CD4-positive, CD25-positive, alpha-beta regulatory T cell (primary cell): Measurements from ENCODE around the gene CCNY. TPM values are rescaled to one million over a fixed set of nuclear protein-coding genes. Genes with fewer than 3 reads are reported as not detected.

Experiments used
- ATAC-seq, 2 donors: fragments of 150-1000 bp; cut with Tn5 transposase; one replicate each; pipeline ENCODE4 v1.10.0; 2021; ENCODE audit warnings: low read depth in 2 of 2, moderate number of reproducible peaks in 2 of 2, moderate library complexity in 1 of 2
- DNase-seq, 3 donors: peaks; one replicate each; pipeline versions ENCODE4 v3.0.0 to v3.0.0-alpha.2; 2012 to 2022; ENCODE audit warnings: mixed read lengths in 1 of 3
- H3K27ac ChIP-seq: one replicate; pipeline ENCODE4 v1.7.0; 2013; ENCODE audit warnings: mild to moderate bottlenecking, low read length; ENCODE audit not compliant: insufficient read depth, poor library complexity, severe bottlenecking
- H3K27me3 ChIP-seq: one replicate; pipeline ENCODE4 v1.7.0; 2013; ENCODE audit warnings: low read length; ENCODE audit not compliant: control insufficient read depth, insufficient read depth
- H3K36me3 ChIP-seq: one replicate; pipeline ENCODE4 v1.7.0; 2013; ENCODE audit warnings: mild to moderate bottlenecking, low read length, moderate library complexity; ENCODE audit not compliant: control insufficient read depth, insufficient read depth
- H3K4me1 ChIP-seq: 2 replicates; pipeline ENCODE4 v1.7.0; 2013; ENCODE audit warnings: mild to moderate bottlenecking, low read length; ENCODE audit not compliant: insufficient read depth, control insufficient read depth, poor library complexity, severe bottlenecking
- H3K4me3 ChIP-seq: one replicate; pipeline ENCODE4 v1.7.0; 2013; ENCODE audit warnings: low read depth, mild to moderate bottlenecking, low read length, moderate library complexity
- H3K9me3 ChIP-seq, 2 experiments: 1 replicate in 1 of 2; 2 replicates in 1 of 2; pipeline ENCODE4 v1.7.0; 2013; ENCODE audit warnings: low read length in 2 of 2, mild to moderate bottlenecking in 1 of 2, moderate library complexity in 1 of 2; ENCODE audit not compliant: control insufficient read depth in 2 of 2
- H3K27ac Mint-ChIP-seq, 3 donors: one replicate each; pipeline ENCODE4 v1.8.0; 2020 to 2022; ENCODE audit warnings: mild to moderate bottlenecking in 3 of 3, mixed read lengths in 3 of 3, moderate library complexity in 2 of 3
- H3K27me3 Mint-ChIP-seq: one replicate; pipeline ENCODE4 v1.8.0; 2022; ENCODE audit warnings: mild to moderate bottlenecking, mixed read lengths
- H3K36me3 Mint-ChIP-seq: one replicate; pipeline ENCODE4 v1.8.0; 2020; ENCODE audit warnings: mixed read lengths
- H3K4me1 Mint-ChIP-seq, 4 donors: one replicate each; pipeline ENCODE4 v1.8.0; 2020 to 2022; ENCODE audit warnings: mixed read lengths in 4 of 4, mild to moderate bottlenecking in 1 of 4
- H3K4me3 Mint-ChIP-seq, 4 donors: one replicate each; pipeline ENCODE4 v1.8.0; 2020 to 2022; ENCODE audit warnings: mild to moderate bottlenecking in 4 of 4, mixed read lengths in 4 of 4, moderate library complexity in 3 of 4
- H3K9me3 Mint-ChIP-seq, 7 donors: one replicate each; pipeline ENCODE4 v1.8.0; 2020 to 2022; ENCODE audit warnings: mixed read lengths in 7 of 7, mild to moderate bottlenecking in 3 of 7, moderate library complexity in 2 of 7
- polyA plus RNA-seq, 4 donors: library from polyadenylated mRNA; unstranded; fragments of 300-500 nt; fragmentation: Illumina TruSeq; gene quantifications; one replicate each; pipeline ENCODE4 v1.2.3, GENCODE V29; 2021
- total RNA-seq: library from RNA; stranded (reverse); gene quantifications from one replicate; pipeline ENCODE4 v1.2.3, GENCODE V29; 2022

The CCNY gene
- total and polyA plus RNA-seq, 5 donors from 2014 or later = 6.4 to 58.3 (median 13.1) TPM

- ATAC-seq (no peak), DNase-seq (no peak)
- Mint-ChIP-seq H3K4me1 (peaks cover 20 to 78% (median 43%) of the 10 kb centered on the region in 4 donors), H3K9me3 (peaks cover 0 to 31% (median 4%) of the 10 kb centered on the region in 7 donors), H3K4me3 (no peak overlapping the region), H3K36me3 (peaks cover 31% of the 10 kb centered on the region), H3K27me3 (no peaks in the 10 kb centered on the region), H3K27ac (no peak overlapping the region)
- no peak overlapping the region for H3K27ac ChIP-seq
- H3K9me3 ChIP-seq = peaks cover 12 to 28% of the 10 kb centered on the region in 2 experiments
- H3K4me3 ChIP-seq = no peak overlapping the region
- H3K4me1 ChIP-seq = no peaks in the 10 kb centered on the region
- no peaks in the 10 kb centered on the region for H3K36me3 ChIP-seq
- H3K27me3 ChIP-seq = no peaks in the 10 kb centered on the region
Observed at GRCh38 chr10:35390161-35390840, 54.0 kb downstream of the CCNY start.

- H3K27me3 Mint-ChIP-seq = no peaks in the 10 kb centered on the region
- Histone ChIP-seq H3K4me1 (no peaks in the 10 kb centered on the region), H3K4me3 (no peak overlapping the region), H3K27ac (no peak overlapping the region), H3K9me3 (peaks cover 12 to 28% of the 10 kb centered on the region in 2 experiments), H3K27me3 (no peaks in the 10 kb centered on the region), H3K36me3 (no peaks in the 10 kb centered on the region)
- H3K36me3 Mint-ChIP-seq = peaks cover 33% of the 10 kb centered on the region
- no peak for DNase-seq
- H3K9me3 Mint-ChIP-seq = peaks cover 0 to 31% (median 4%) of the 10 kb centered on the region in 7 donors
- no peak overlapping the region for H3K27ac Mint-ChIP-seq
- H3K4me1 Mint-ChIP-seq = peaks cover 15 to 80% (median 43%) of the 10 kb centered on the region in 4 donors
- ATAC-seq = no peak
- H3K4me3 Mint-ChIP-seq = no peak overlapping the region
Observed at GRCh38 chr10:35390843-35391152, 54.5 kb downstream of the CCNY start.

DNA sequence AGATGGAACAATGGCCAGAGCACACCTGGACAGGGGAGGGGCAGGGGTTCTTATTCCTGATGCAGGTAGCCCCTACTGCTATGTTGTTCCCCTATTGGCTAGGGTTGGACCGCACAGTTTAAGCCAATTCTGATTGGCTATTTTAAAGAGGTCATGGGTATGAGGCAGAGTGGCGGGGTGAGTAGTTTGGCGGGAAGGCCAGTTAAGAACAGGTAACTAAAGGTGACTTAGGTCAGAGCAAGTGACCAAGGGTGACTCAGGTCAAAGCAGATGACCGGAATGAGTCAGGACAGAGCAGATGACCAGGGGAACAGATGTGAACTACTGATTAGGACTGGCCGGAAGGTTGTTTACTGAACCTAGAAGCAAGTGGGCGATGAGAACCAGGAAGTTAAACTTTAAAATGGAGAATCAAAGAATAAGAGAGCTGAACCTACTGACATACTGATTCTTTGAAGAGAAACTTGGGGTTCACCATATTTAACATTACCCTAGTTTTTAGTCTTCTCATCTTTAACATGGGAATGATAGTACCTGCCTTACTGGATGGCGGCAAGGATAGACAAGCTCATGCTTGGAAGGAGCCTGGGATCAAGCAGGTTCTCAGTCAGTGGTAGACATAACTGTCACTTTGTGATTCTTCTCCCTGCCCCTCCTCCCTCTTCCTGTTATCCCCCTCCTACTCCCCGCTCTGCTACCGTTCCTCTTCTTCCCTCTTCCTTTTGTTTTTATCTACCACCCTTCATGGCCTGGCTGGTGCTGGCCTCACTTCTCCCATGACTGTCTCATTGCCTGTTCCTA is 55.0 kb downstream of the CCNY start:
- no peak overlapping the region for H3K27ac ChIP-seq
- Mint-ChIP-seq H3K9me3 (peaks cover 0 to 31% (median 4%) of the 10 kb centered on the region in 7 donors), H3K27ac (peak overlapping the region in 2 of 3 donors; percentile 18 to 36), H3K36me3 (peaks cover 33% of the 10 kb centered on the region), H3K27me3 (no peaks in the 10 kb centered on the region), H3K4me1 (peaks cover 14 to 80% (median 43%) of the 10 kb centered on the region in 4 donors), H3K4me3 (peak overlapping the region in 2 of 4 donors; percentile 19 to 73)
- ATAC-seq = no peak
- H3K36me3 ChIP-seq = no peaks in the 10 kb centered on the region
- H3K4me3 ChIP-seq = no peak overlapping the region
- peaks cover 12 to 28% of the 10 kb centered on the region in 2 experiments for H3K9me3 ChIP-seq
- no peaks in the 10 kb centered on the region for H3K27me3 ChIP-seq
- DNase-seq = no peak
- no peaks in the 10 kb centered on the region for H3K4me1 ChIP-seq

DNA sequence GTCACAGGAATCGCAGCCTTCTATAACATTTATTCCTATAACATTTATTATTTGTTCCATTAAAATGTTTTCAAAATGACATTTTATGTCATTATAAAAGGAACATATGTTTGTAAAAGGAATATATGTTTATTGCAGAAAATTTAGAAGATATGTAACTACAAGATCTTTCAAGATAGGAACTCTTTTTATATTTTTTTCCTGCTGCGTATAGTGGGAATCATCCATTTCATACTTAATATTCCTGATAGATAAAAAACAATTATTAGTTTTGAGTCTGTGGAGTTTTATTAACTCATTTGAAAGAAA is 55.6 kb downstream of the CCNY start:
- Mint-ChIP-seq H3K27me3 (no peaks in the 10 kb centered on the region), H3K4me3 (peak overlapping the region in 1 of 4 donors; percentile 73), H3K4me1 (peaks cover 14 to 80% (median 43%) of the 10 kb centered on the region in 4 donors), H3K9me3 (peaks cover 0 to 31% (median 4%) of the 10 kb centered on the region in 7 donors), H3K27ac (peak overlapping the region in 1 of 3 donors; percentile 18), H3K36me3 (peaks cover 33% of the 10 kb centered on the region)
- Histone ChIP-seq H3K4me1 (no peaks in the 10 kb centered on the region), H3K27ac (no peak overlapping the region), H3K9me3 (peaks cover 12 to 28% of the 10 kb centered on the region in 2 experiments), H3K36me3 (no peaks in the 10 kb centered on the region), H3K4me3 (no peak overlapping the region), H3K27me3 (no peaks in the 10 kb centered on the region)
- ATAC-seq (no peak), DNase-seq (no peak)

DNA sequence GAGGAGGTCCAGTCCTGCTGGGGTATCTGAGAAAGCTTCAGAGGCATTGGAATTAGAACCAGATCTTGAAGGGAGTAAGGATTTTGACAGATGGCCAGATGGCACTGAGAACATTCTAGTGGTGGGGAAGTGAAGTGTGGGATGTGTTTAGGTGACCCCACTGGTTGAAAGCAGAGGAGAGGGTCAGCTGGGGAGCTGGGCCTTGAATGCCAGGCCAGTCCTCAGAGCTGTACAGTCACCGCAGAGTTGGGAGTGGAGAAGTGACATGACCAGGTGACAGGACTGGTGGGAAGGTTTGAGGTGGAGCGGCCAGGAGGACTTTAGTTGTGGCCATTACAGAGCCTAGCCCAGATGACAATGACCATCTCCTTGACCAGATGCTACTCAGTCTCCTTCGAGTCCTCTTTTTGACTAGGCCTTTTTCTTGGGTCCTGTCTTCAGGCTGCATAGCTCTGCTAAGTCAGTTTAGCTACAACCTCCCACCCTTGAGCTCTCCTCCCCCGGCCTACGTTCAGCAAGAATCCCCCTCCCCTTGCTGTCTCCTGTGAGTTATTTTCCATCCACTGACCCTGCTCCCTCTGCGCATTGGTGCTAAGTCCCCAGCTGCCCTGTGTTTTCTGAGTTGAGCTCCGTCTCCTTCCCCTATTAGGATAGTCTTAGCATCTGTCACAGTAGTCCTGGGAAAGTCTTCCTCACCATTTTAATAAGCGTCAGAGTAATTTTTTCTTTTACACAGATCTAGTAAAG is 56.3 kb downstream of the CCNY start:
- ATAC-seq (no peak), DNase-seq (no peak)
- Mint-ChIP-seq H3K36me3 (peaks cover 33% of the 10 kb centered on the region), H3K9me3 (peaks cover 0 to 31% (median 4%) of the 10 kb centered on the region in 7 donors), H3K4me3 (no peak overlapping the region), H3K27ac (peak overlapping the region in 2 of 3 donors; percentile 17 to 31), H3K4me1 (peaks cover 9 to 80% (median 40%) of the 10 kb centered on the region in 4 donors), H3K27me3 (no peaks in the 10 kb centered on the region)
- Histone ChIP-seq H3K9me3 (peaks cover 12 to 28% of the 10 kb centered on the region in 2 experiments), H3K4me1 (no peaks in the 10 kb centered on the region), H3K4me3 (no peak overlapping the region), H3K27me3 (no peaks in the 10 kb centered on the region), H3K27ac (no peak overlapping the region), H3K36me3 (no peaks in the 10 kb centered on the region)

DNA sequence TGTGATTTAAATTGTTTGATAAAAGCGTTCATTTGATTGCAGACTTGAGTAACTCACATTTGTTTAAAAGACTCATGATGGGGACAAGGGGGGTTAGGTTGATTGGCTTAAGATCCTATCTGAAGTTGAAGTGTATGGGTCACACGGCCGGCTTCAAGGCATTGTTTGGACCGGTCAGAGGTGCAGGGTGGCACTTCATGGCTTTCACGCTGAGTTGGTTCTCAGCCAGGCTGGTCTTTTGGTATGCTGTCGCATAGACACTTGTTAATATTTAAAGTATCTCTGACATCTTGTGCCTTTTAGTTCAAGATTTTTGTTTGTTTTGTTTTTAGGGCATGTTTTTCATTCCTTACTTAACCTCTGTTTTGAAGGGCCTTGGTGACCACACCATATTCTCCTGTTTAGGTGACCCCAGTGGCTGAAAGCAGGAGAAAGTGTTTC is 58.1 kb downstream of the CCNY start:
- ATAC-seq (no peak), DNase-seq (no peak)
- H3K4me1 Mint-ChIP-seq = peaks cover 15 to 87% (median 33%) of the 10 kb centered on the region in 4 donors
- H3K9me3 ChIP-seq = peaks cover 12 to 20% of the 10 kb centered on the region in 2 experiments
- peaks cover 0 to 22% (median 2%) of the 10 kb centered on the region in 7 donors for H3K9me3 Mint-ChIP-seq
- H3K4me1 ChIP-seq = no peaks in the 10 kb centered on the region
- no peak overlapping the region for H3K4me3 Mint-ChIP-seq
- no peak overlapping the region for H3K4me3 ChIP-seq
- H3K36me3 Mint-ChIP-seq = peaks cover 22% of the 10 kb centered on the region
- H3K27me3 ChIP-seq = no peaks in the 10 kb centered on the region
- no peak overlapping the region for H3K27ac ChIP-seq
- H3K27ac Mint-ChIP-seq = peak overlapping the region in 1 of 3 donors; percentile 5
- no peaks in the 10 kb centered on the region for H3K36me3 ChIP-seq
- no peaks in the 10 kb centered on the region for H3K27me3 Mint-ChIP-seq

- Mint-ChIP-seq H3K36me3 (peaks cover 19% of the 10 kb centered on the region), H3K27me3 (no peaks in the 10 kb centered on the region), H3K9me3 (peaks cover 0 to 17% (median 2%) of the 10 kb centered on the region in 7 donors), H3K27ac (peak overlapping the region in 1 of 3 donors; percentile 75), H3K4me1 (peaks cover 15 to 89% (median 34%) of the 10 kb centered on the region in 4 donors), H3K4me3 (peak overlapping the region in 2 of 4 donors; percentile 8 to 46)
- DNase-seq = no peak
- no peak for ATAC-seq
- no peak overlapping the region for H3K4me3 ChIP-seq
- no peaks in the 10 kb centered on the region for H3K36me3 ChIP-seq
- H3K4me1 ChIP-seq = no peaks in the 10 kb centered on the region
- no peak overlapping the region for H3K27ac ChIP-seq
- H3K27me3 ChIP-seq = no peaks in the 10 kb centered on the region
- H3K9me3 ChIP-seq = peaks cover 8 to 15% of the 10 kb centered on the region in 2 experiments
Observed at GRCh38 chr10:35394934-35395333, 58.6 kb downstream of the CCNY start.
